ENCODE results near the gene PTPN1. TPM values are rescaled to one million over a fixed set of nuclear protein-coding genes. Genes with fewer than 3 reads are reported as not detected.
A peak's percentile ranks its signal among the peaks of the same experiment; 100 is the strongest.

Gene PTPN1
- total and polyA plus RNA-seq, 2 of the 13 experiments (the other 11 are each of a cell fraction or from before 2014, with no cell fraction given): 17.7 to 37.2 TPM

DNA sequence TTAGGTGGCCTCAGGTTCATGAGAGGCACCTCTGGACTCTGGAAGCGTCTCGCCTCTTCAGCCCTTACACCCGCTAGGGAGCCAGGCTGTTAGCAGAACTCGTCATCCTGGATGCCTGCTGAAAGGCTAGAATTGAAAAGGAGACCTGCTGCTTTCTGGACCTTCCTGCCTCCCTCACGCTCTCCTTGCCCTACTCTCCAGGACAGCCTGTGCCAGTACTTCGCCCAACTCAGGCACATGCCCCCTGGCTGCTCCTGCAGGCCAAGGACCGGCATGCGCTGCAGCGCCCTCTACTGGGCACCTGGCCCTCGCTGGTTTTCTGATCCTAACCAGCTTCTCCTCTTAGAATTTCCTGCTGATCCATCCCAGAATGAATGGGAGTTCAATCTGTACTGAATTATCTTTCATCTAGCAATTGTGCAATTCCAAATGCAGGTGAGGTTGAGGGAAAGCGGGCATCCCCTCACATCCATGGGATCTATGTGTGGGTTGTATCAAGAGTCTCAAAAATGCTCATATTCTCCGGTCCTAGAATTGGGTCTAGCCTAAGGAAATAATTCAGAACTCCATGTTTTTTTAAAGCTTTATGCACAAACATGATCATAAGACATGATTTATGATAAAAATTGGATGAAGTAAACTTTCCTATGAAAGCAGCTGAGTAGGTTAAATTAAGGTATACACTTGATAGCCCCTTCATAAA is 78.0 kb downstream of the PTPN1 start (continued):
- 0 out of 2 replicates have a peak, but pooled peaks have one; percentile 18 for TF ChIP-seq MIXL1 (CRISPR knock-in tag; IDR thresholded peaks at IDR 0.05)
- peak; percentile 81; the same call in 1 of the 2 replicates for TF ChIP-seq ZNF598 (CRISPR knock-in tag; IDR thresholded peaks at IDR 0.05; ENCODE audit: borderline replicate concordance)
- TF ChIP-seq SRY (CRISPR knock-in tag; IDR thresholded peaks at IDR 0.05): no peak
- TF ChIP-seq SRSF1 (optimal IDR thresholded peaks at IDR 0.05; ENCODE audit: low read depth, low read length): no peak
- peak; percentile 83 for TF ChIP-seq SALL1 (CRISPR knock-in tag; IDR thresholded peaks at IDR 0.05)
- TF ChIP-seq ZIK1 (CRISPR knock-in tag; IDR thresholded peaks at IDR 0.05; ENCODE audit: borderline replicate concordance, low read depth): no peak
- 0 out of 2 replicates have a peak, but pooled peaks have one; percentile 38 for TF ChIP-seq ZNF567 (CRISPR knock-in tag; IDR thresholded peaks at IDR 0.05; ENCODE audit: borderline replicate concordance)
- TF ChIP-seq KMT2A (CRISPR knock-in tag; IDR thresholded peaks at IDR 0.05): no peak
- TF ChIP-seq SNAPC4 (CRISPR knock-in tag; IDR thresholded peaks at IDR 0.05): no peak
- no peak; the same call in 1 of the 2 replicates for TF ChIP-seq GZF1 (CRISPR knock-in tag; IDR thresholded peaks at IDR 0.05)
- TF ChIP-seq, protein P1, sequence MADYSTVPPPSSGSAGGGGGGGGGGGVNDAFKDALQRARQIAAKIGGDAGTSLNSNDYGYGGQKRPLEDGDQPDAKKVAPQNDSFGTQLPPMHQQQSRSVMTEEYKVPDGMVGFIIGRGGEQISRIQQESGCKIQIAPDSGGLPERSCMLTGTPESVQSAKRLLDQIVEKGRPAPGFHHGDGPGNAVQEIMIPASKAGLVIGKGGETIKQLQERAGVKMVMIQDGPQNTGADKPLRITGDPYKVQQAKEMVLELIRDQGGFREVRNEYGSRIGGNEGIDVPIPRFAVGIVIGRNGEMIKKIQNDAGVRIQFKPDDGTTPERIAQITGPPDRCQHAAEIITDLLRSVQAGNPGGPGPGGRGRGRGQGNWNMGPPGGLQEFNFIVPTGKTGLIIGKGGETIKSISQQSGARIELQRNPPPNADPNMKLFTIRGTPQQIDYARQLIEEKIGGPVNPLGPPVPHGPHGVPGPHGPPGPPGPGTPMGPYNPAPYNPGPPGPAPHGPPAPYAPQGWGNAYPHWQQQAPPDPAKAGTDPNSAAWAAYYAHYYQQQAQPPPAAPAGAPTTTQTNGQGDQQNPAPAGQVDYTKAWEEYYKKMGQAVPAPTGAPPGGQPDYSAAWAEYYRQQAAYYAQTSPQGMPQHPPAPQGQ (CRISPR knock-in tag; IDR thresholded peaks at IDR 0.05; ENCODE audit: borderline replicate concordance): no peak
- TF ChIP-seq JARID2 (CRISPR knock-in tag; IDR thresholded peaks at IDR 0.05; ENCODE audit: insufficient replicate concordance): no peak
- TF ChIP-seq, protein P2, sequence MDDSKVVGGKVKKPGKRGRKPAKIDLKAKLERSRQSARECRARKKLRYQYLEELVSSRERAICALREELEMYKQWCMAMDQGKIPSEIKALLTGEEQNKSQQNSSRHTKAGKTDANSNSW (CRISPR knock-in tag; IDR thresholded peaks at IDR 0.05; ENCODE audit: borderline replicate concordance): no peak
- TF ChIP-seq ZNF549 (CRISPR knock-in tag; IDR thresholded peaks at IDR 0.05): no peak
- no peak for TF ChIP-seq ZNF224 (CRISPR knock-in tag; IDR thresholded peaks at IDR 0.05)
- no peak for TF ChIP-seq ZNF121 (CRISPR knock-in tag; IDR thresholded peaks at IDR 0.05)
- TF ChIP-seq GATA4 (IDR thresholded peaks at IDR 0.05; ENCODE audit: borderline replicate concordance, low read depth): no peak
- no peak; the same call in 1 of the 2 replicates for TF ChIP-seq DR1 (CRISPR knock-in tag; IDR thresholded peaks at IDR 0.05)
- no peak; the same call in 1 of the 2 replicates for TF ChIP-seq KDM3A (CRISPR knock-in tag; IDR thresholded peaks at IDR 0.05; ENCODE audit: low read depth)
- TF ChIP-seq TRIM22 (IDR thresholded peaks at IDR 0.05): no peak
- TF ChIP-seq SSRP1 (CRISPR knock-in tag; IDR thresholded peaks at IDR 0.05): no peak
- TF ChIP-seq SETDB1 (CRISPR knock-in tag; IDR thresholded peaks at IDR 0.05; ENCODE audit: borderline replicate concordance): no peak
- TF ChIP-seq FOSL1 (CRISPR knock-in tag; IDR thresholded peaks at IDR 0.05; ENCODE audit: borderline replicate concordance): no peak
